HG03520 (cell line): ENCODE results near the gene SDK1.

Experiments
- ATAC-seq: cut with Tn5 transposase; IDR thresholded peaks from one replicate; pipeline ENCODE4 v1.9.1; 2021; ENCODE audit warnings: mild to moderate bottlenecking, moderate library complexity; ENCODE audit not compliant: unreplicated experiment

SDK1 gene

DNA sequence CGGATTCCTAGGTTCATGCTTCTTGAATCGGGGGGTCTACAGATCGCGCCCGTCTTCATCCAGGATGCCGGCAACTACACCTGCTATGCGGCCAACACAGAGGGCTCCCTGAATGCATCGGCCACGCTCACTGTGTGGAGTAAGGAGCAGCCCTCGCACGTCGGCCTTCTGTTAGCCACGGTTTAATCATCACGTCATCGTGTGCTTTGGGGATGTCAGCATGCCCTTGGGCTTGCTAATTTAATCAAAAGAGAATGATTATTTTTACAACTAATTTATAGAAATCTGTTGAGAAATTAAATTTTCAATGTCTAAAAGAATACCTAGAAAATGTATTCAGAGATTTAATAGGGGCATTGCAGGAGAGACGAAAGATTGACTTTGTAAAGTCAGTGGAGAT, 668.2 kb downstream of the SDK1 start:
- no peak for ATAC-seq

GRCh38 chr7:3971323-3971722, 670.3 kb downstream of the SDK1 start:
- no peak for ATAC-seq

- no peak for ATAC-seq
Measured at GRCh38 chr7:3973264-3973663, 672.2 kb downstream of the SDK1 start.

DNA sequence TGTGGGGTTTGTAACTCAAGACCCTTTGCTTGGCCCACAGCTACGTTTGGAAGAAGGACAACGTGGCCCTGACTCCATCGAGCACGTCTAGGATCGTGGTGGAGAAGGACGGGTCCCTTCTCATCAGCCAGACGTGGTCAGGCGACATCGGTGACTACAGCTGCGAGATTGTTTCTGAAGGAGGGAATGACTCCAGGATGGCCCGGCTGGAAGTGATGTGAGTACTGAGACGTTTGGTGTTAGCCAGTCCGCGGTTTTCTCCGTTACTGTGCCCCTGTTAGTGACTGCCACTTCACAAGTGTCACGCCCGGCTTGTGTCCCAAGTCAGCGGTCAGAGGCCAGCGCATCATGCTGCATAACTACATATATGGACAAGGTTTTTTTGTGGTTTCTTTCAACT, 673.3 kb downstream of the SDK1 start:
- ATAC-seq = no peak

DNA sequence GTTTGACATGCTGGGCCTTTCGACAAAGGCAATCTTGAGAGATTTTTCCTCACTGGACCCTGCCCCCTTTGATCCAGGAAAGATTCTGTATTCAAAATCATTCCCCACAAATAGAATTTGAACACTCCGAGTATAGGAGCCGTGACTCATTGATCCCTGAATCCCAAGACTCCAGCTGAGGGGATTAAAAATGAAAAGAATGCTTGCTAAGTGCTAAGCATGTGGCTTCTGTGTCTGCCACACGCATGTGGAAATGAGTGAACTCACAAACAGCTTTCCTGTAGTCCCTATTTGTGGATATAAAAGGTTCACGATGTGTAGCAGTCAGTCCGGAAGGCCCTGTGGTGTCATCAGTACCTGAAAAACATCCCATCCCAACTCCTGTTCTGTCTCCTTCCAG, 674.3 kb downstream of the SDK1 start:
- ATAC-seq = no peak

GRCh38 chr7:3977391-3977790, 676.3 kb downstream of the SDK1 start:
- ATAC-seq = no peak

GRCh38 chr7:3978839-3979238, 677.8 kb downstream of the SDK1 start:
- no peak for ATAC-seq

DNA sequence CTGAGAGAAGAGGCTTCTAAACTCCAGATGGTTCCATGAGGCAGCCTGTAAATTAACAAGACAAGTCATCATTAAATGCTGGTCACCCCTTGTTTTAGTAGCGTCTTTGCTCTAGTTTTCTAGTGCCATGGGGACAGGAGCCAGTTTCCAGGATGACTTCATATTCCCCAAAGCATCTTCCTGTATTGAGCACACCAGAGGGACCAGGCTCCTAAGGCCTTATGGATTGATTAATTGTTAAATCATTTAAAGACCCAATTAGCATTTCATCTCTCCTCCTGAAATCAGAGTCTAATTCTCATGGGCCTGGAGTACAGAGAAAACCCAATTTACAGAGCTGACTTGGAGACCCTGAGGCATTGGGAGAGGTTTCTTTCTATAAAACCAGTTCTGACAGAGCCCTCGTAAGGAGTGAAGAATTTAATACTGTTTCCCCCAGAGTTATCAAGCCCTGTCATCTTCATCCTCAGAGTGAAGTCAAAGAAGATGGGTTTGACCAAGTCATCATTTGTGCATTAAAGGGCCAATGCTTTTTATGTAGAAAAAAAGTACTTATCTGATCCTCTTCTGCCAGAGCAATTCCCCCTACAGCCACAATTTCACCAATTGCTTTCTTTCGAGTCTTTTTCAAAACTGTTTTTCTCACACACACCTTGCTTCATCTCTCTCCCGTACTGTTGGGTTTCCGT, 678.7 kb downstream of the SDK1 start:
- ATAC-seq = no peak

DNA sequence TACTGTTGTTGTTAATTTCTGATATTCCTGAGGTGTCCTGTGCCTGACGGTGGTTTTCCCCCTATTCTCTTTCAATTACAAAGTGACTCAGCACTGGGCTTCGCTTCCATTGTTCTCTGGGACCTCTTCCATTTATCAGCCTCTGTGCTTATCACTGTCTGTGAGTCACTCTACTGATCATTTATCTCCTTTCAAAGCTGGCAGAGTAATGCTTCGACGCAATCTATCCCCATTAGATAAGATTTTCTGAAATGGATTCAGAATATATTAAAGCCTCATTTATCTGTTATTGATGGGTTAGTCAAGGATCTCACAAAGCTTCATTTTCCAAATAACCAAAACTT, 679.2 kb downstream of the SDK1 start:
- ATAC-seq = no peak

DNA sequence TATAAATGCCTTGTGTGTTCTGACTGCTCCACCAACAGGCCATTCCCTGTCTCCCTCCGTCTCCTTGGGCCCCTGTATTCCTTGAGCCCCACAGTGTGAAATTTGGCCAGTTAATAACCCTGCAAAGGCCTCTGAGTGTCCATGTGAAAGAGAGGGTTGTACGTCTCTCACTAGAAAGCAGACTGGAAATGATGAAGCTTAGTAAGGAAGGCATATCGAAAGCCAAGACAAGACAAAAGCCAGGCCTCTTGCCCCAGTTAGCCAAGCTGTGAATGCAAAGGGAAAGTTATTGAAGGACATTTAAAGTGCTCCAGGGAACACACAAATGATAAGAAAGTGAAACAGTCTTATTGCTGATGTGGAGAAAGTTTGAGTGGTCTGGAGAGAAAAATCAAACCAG, 680.2 kb downstream of the SDK1 start:
- no peak for ATAC-seq

GRCh38 chr7:3984456-3984855, 683.4 kb downstream of the SDK1 start:
- ATAC-seq = no peak

- ATAC-seq = no peak
Measured at GRCh38 chr7:3986927-3987326, 685.9 kb downstream of the SDK1 start.

GRCh38 chr7:3987426-3987927, 686.4 kb downstream of the SDK1 start:
- ATAC-seq = no peak

- ATAC-seq = no peak
Measured at GRCh38 chr7:3989723-3990122, 688.7 kb downstream of the SDK1 start.

GRCh38 chr7:3991731-3992231, 690.7 kb downstream of the SDK1 start:
- ATAC-seq = no peak

- no peak for ATAC-seq
Measured at GRCh38 chr7:3992841-3993240, 691.8 kb downstream of the SDK1 start.

DNA sequence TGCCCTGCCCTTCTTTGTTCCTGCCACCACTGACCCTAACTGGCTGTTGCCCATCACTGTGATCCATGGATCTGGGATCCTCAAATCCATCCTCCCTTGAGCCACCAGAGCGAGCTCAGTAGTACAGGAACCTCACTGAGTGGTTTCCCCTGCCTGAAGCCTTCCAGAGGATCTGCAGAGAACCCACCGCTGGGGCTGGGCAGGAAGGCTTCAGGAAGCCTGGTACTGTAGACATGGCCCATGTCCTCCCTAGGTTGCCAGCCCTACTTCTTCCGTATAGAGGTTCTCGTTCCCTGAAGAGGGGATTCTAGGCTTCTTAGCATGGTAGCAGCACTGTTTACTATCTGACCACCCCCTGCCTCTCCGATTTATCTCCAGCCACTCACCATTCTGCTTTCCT, 693.7 kb downstream of the SDK1 start:
- no peak for ATAC-seq

- no peak for ATAC-seq
Measured at GRCh38 chr7:3995187-3995586, 694.1 kb downstream of the SDK1 start.

DNA sequence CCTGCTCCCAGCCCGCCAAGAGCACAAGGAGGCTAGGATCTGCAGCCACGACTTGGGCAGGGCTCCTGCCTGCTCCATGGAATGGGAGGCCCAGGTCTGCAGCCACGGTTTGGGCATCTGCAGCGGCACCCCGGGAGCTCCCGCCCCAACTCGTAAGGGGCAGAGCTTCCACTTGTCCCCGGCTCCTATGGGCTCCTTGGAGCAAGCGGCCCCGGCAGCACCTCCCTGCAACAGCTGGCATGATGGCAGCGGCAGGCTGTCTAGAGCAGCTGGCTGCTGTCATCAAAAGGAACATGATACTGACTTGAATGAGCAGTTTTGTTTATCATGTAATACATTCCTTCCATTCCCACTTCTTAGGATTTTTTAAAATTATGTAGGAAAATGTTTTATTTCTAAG, 697.0 kb downstream of the SDK1 start:
- no peak for ATAC-seq

DNA sequence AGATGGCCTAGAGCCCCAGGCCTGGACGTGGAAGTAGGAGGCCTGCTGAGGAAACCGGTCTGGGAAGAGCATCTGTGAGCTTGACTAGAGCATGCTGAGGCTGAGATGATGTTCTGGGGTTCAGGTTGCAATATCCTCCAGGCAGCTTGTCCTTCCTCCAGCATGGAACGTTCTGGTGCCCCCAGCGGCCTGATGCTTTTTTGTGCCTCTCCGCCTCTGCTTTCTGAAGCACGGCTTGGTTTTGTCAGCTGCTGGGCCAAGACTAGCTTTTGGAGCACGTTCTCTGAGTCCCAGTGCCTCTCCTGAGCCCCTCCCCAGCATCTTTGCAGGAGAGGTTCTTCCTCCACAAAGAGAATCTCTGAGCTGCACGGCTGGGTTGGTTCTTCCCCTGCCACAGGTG, 699.1 kb downstream of the SDK1 start:
- no peak for ATAC-seq

- no peak for ATAC-seq
Measured at GRCh38 chr7:4000934-4001333, 699.9 kb downstream of the SDK1 start.

- no peak for ATAC-seq
Measured at GRCh38 chr7:4001742-4002141, 700.7 kb downstream of the SDK1 start.

DNA sequence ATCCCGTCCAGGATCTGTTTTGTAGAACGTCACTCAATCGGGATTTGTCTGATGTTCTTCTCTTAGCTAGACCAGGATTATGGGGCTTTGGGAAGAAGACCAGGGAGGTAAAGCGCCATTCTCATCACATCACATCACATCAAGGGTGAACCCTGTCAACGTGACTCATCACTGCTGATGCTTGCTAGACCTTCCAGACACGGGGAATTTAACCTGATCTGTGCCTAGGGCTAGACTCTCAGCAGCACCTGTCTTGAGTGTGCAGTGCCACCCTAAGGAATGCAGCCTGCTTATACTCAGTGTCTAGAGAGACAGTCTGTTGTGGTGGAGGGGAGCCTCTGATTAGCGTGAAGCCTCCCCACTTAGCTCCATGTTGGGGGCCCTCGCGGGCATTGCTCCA, 702.5 kb downstream of the SDK1 start:
- no peak for ATAC-seq
